Measurements from ENCODE around the gene PLA2G2F. TPM values are rescaled to one million over a fixed set of nuclear protein-coding genes. Genes with fewer than 3 reads are reported as not detected.
A peak's percentile ranks its signal among the peaks of the same experiment; 100 is the strongest.

PLA2G2F gene
- total and polyA plus RNA-seq, 2 of the 8 experiments (the other 6 are each of a cell fraction or from before 2014, with no cell fraction given) = not detected

DNA sequence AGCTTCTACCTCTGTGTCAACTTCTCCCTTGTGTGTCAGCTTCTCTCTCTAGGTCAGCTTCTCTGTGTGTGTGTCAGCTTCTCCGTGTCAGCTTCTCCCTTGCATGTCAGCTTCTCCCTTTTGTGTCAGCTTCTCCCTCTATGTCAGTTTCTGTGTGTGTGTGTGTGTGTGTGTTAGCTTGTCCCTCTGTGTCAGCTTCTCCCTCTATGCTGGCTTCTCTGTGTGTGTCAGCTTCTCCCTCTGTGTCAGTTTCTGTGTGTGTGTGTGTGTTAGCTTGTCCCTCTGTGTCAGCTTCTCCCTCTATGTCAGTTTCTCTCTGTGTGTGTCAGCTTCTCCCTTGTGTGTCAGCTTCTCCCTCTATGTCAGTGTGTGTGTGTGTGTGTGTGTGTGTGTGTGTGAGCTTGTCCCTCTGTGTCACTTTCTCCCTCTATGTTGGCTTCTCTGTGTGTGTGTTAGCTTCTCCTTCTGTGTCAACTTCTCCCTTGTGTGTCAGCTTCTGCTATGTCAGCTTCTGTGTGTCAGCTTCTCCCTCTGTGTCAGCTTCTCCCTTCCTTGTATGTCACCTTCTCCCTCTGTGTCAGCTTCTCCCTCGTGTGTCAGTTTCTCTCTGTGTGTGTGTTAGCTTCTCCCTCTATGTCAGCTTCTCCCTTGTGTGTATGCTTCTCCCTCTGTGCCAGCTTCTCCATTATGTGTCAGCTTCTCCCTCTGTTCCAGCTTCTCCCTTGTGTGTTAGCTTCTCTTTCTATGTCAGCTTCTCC lies 40.4 kb downstream of the PLA2G2F start:
- H2BK12ac ChIP-seq (ENCODE audit: low read depth, low read length) = no peak overlapping the region
- H3K4ac ChIP-seq (replicated peaks; ENCODE audit: insufficient read length, low read depth, low read length) = no peak overlapping the region
- H3K4me2 ChIP-seq (ENCODE audit: insufficient read depth in 1 of 2, low read depth in 2 of 2, low read length in 2 of 2) = no peak overlapping the region
- DNase-seq (ENCODE audit: low read depth in 1 of 2, low spot score in 2 of 2) (no peak), FAIRE-seq (no peak)
- H3K27ac ChIP-seq (ENCODE audit: low read depth, low read length) = no peak overlapping the region
- no peak overlapping the region for H2BK15ac ChIP-seq (ENCODE audit: low read length)
- no peaks in the 10 kb centered on the region; a peak in 1 of 7 replicates for H3K4me1 ChIP-seq (replicated peaks in 1 of 4; ENCODE audit: control insufficient read depth in 3 of 4, insufficient read depth in 4 of 4, low read length in 3 of 4)
- H4K5ac ChIP-seq (ENCODE audit: insufficient read length, low read depth, low read length) = no peak overlapping the region
- no peaks in the 10 kb centered on the region for H4K20me1 ChIP-seq (replicated peaks in 1 of 2; ENCODE audit: control insufficient read depth in 1 of 2, insufficient read depth in 2 of 2, low read length in 2 of 2)
- H3K56ac ChIP-seq (replicated peaks; ENCODE audit: insufficient read length, low read depth, low read length) = no peak overlapping the region
- H3K36me3 ChIP-seq (ENCODE audit: control insufficient read depth in 2 of 4, insufficient read depth in 4 of 4, low read length in 3 of 4) = no peaks in the 10 kb centered on the region
- no peak overlapping the region for H2BK120ac ChIP-seq (replicated peaks; ENCODE audit: low read depth, low read length)
- 0 out of 2 replicates have a peak, but pooled peaks cover 3% of the 10 kb centered on the region for H3K79me1 ChIP-seq (ENCODE audit: low read depth, low read length)
- no peaks in the 10 kb centered on the region for H3K23me2 ChIP-seq (ENCODE audit: low read depth, low read length)
- no peak overlapping the region for H4K91ac ChIP-seq (replicated peaks; ENCODE audit: insufficient read length, low read length)
- 92% methylated on average over 2 of the region's 2 CpGs; no CpG with 5 or more reads in 1 of the 2 experiments for WGBS, 2 experiments (ENCODE audit: extremely low coverage in 1 of 2, insufficient coverage in 1 of 2, insufficient read length in 1 of 2, insufficient replicate concordance in 2 of 2, low coverage in 1 of 2, low lambda C conversion rate in 2 of 2, missing lambda C conversion rate in 1 of 2)
- H2AFZ ChIP-seq (ENCODE audit: low read length) = no peak overlapping the region
- H2BK20ac ChIP-seq (ENCODE audit: low read length) = no peak overlapping the region
- CTCF ChIA-PET (ENCODE audit: partially characterized antibody) = interaction anchor here (0.5 to 8.3 kb wide), 17 partner anchors 13 to 326 kb away, joined by 3 to 90 read pairs (median 4); partner anchors contain the start of gene CAMK2N1
- no peak overlapping the region for H4K8ac ChIP-seq (ENCODE audit: extremely low read depth, insufficient read depth, low read length)
- no peaks in the 10 kb centered on the region; a peak in 1 of 4 replicates for H3K79me2 ChIP-seq (ENCODE audit: control insufficient read depth in 1 of 2, insufficient read depth in 2 of 2, low read length in 2 of 2)
- H3K27me3 ChIP-seq (replicated peaks in 1 of 4; ENCODE audit: control insufficient read depth in 3 of 4, extremely low read depth in 1 of 4, insufficient read depth in 3 of 4, low read length in 3 of 4) = peaks cover 0 to 11% (median 2%) of the 10 kb centered on the region in 4 experiments; a peak in 4 of 7 replicates
- no peak overlapping the region for H3K18ac ChIP-seq (ENCODE audit: extremely low read depth, low read length)
- TF ChIP-seq TEAD4 (IDR thresholded peaks at IDR 0.05; ENCODE audit: low read depth, low read length) = no peak
- H2BK5ac ChIP-seq (ENCODE audit: low read depth, low read length) = no peak overlapping the region
- H3K4me3 ChIP-seq (ENCODE audit: extremely low read depth in 1 of 4, insufficient read depth in 2 of 4, low read depth in 3 of 4, low read length in 4 of 4) = no peak overlapping the region
- no peak overlapping the region for H3K23ac ChIP-seq (ENCODE audit: insufficient read length)
- POLR2A ChIA-PET (ENCODE audit: partially characterized antibody) = interaction anchor here (0.6 kb wide), 1 partner anchor 119 kb away, joined by 3 read pairs; no protein-coding TSS in a partner anchor
- peaks cover 0 to 4% of the 10 kb centered on the region in 2 experiments; a peak in 1 of 4 replicates for H3K9me3 ChIP-seq (ENCODE audit: insufficient read depth in 2 of 2, low read depth in 1 of 2, low read length in 1 of 2)
- H2AK5ac ChIP-seq (ENCODE audit: low read depth, low read length) = 0 out of 2 replicates have a peak overlapping the region, but pooled peaks have one; percentile 53
- H3K9ac ChIP-seq (replicated peaks in 1 of 4; ENCODE audit: extremely low read depth in 1 of 4, low read depth in 3 of 4, low read length in 3 of 4) = no peak overlapping the region
- H3K14ac ChIP-seq (ENCODE audit: insufficient read length) = no peak overlapping the region
